Neuron (in vitro differentiated cells): ENCODE data around the gene THY1.

Experiments
- H2AFZ ChIP-seq: one replicate; pipeline ENCODE4 v1.6.1; 2013; ENCODE audit warnings: low read depth, mild to moderate bottlenecking, inconsistent platforms, low read length, moderate library complexity
- H3K27me3 ChIP-seq: one replicate; pipeline ENCODE4 v1.6.1; 2013; ENCODE audit warnings: low read length; ENCODE audit not compliant: insufficient read depth
- H3K36me3 ChIP-seq: one replicate; pipeline ENCODE4 v1.6.1; 2013; ENCODE audit warnings: low read length; ENCODE audit not compliant: insufficient read depth
- H3K4me1 ChIP-seq: one replicate; pipeline ENCODE4 v1.6.1; 2013; ENCODE audit warnings: low read length; ENCODE audit not compliant: insufficient read depth
- H3K4me3 ChIP-seq: 2 replicates; pipeline ENCODE4 v1.5.1; 2013; ENCODE audit warnings: mild to moderate bottlenecking, low read length, moderate library complexity
- H3K9me3 ChIP-seq: one replicate; pipeline ENCODE4 v1.6.1; 2013; ENCODE audit warnings: low read length

The THY1 gene

DNA sequence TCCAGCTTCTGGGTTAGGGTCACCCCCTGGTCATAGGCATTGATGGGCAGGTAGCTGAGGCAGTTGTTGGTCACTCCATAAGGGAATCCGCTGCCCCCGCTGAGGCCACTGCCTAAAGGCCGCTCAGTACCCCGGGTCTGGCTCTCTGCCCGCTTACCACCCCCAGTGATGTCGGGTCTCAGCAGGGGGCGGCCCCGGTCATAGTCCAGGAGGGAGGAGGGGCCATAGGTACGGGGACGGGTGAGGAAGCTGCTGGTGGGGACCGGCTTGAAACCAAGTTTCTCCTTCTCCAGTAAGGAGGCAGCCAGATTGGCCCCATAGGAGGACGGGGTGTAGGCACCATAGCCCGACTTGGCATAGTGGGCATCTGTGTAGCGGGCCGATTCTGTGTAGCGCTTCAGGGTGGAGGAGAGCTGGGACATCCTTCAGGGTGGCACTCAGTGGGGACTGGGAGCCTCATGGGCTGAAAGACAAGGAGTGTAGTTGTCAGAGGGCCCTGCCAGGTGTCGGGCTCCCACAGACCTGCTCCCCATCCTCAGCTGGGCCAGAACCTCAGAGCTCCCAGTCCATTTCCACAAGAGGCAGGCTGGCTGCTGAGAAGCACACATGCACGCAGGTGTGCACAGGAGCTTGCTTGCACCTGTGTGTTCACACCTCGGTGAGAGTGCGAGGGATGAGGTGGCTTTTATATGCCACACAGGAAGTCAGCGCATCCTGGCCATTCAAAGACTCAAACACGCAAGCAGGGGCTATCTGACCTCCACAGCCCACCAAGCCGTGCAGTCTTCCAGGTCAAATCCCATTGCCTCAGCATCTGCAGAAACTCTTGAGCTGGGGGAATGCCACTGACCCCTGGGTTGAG, 49.7 kb downstream of the THY1 start:
- peaks cover 39% of the 10 kb centered on the region for H3K4me1 ChIP-seq
- peaks cover 4% of the 10 kb centered on the region for H3K27me3 ChIP-seq
- no peak overlapping the region for H3K4me3 ChIP-seq

DNA sequence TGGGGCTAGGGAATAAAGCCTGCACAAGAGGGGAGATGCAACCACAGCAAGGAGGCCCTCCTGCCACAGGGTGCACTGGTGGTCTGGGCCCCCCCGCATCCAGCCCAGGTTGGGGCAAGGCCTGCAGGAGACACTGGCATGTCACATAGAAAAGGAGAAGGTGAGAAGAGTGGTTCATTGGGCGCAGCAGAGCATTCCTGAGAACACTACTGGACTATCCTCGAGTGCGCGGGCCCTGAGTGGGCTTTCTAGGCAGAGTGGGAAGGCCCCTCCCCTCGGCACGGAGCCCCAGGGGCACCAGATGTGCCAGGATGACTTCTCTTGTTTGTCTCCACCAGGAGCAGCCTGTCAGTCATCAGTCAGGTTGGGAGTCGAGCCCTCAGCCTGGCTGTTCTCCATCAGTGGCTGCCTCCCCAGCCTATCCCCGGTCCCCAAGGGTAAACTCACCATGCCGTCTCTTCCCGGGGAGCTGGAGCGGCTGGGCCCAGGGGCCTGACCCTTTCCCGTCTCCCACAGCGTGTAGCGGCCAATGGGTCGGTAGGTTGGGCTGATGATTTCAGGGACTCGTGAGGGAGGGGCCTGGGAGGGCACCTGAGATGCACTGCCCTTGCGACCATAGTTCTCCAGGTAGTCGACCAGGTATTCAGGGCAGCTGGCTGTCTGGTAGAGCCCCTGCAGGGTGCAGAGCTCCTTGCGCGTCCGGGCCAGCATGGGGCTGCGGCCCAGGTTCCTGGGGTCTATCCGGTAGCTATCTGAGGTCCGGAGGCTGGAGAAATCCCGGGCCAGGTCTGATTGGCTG, 50.5 kb downstream of the THY1 start:
- no peak overlapping the region for H3K4me3 ChIP-seq
- H2AFZ ChIP-seq = no peak overlapping the region
- peaks cover 36% of the 10 kb centered on the region for H3K4me1 ChIP-seq
- H3K9me3 ChIP-seq = no peaks in the 10 kb centered on the region
- peaks cover 5% of the 10 kb centered on the region for H3K27me3 ChIP-seq
- no peaks in the 10 kb centered on the region for H3K36me3 ChIP-seq

More for the DNA sequence above, 49.7 kb downstream of the THY1 start:
- Histone ChIP-seq H3K36me3 (no peaks in the 10 kb centered on the region), H3K9me3 (no peaks in the 10 kb centered on the region), H2AFZ (no peak overlapping the region)

- Histone ChIP-seq H2AFZ (no peak overlapping the region), H3K4me3 (no peak overlapping the region), H3K36me3 (no peaks in the 10 kb centered on the region), H3K4me1 (peaks cover 30% of the 10 kb centered on the region), H3K9me3 (no peaks in the 10 kb centered on the region), H3K27me3 (peaks cover 9% of the 10 kb centered on the region)
These were observed 51.2 kb downstream of the THY1 start for GRCh38 chr11:119371778-119372182.

DNA sequence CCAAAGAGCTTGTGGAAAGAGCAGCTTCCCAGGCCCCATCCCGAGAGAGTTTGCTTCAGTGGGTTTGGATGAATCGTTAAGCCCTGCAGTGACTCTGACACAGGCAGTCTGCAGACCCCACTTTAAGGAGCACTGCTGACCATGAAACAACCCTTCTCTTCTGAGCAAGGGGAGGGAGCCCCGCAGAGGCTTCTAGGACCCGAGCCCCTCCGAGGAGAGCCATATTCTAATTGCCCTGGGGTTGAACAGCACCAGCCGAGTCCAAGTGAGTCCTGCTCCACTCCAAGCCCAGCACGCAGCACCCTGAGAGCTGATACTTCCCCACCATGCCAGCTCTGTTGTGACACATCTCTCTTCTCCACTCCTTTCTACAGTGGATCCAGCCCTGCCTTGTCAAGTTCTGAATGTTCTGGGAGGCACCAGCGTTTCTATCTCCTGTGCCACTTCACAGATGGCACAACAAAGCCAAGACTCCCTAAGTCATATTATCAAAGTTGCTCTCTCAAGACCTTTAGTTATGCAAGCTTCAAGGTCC, 51.8 kb downstream of the THY1 start:
- Histone ChIP-seq H3K27me3 (peaks cover 12% of the 10 kb centered on the region), H3K4me3 (no peak overlapping the region), H2AFZ (no peak overlapping the region), H3K36me3 (no peaks in the 10 kb centered on the region), H3K9me3 (no peaks in the 10 kb centered on the region), H3K4me1 (peaks cover 24% of the 10 kb centered on the region)

DNA sequence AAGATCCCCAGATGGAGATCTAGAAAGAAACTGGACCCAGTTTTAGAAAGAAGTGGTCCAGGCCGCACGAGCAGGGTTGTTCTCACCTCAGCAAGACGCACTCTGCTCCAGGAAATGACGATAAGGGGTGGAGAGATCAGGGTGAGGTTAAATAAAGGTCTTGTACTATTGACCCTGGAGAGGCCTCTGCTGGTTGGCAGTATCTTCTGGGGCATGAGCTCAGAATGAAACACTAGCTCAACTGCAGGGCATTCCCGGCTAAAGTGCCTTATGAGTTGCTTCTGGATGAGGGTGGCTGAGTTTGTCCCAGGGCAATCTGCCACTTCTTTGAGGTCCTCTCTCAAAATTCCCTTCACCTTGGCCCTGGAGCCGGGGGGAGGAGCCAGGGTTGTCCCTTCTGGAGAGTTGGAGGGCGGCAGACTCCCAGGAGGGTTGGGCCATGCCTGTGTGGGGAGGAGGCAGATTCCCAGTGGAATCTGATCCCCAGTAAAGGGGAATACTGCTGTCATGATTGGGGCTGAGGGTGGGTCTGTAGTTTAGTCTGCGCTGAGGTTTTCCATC, 52.4 kb downstream of the THY1 start:
- H3K36me3 ChIP-seq = no peaks in the 10 kb centered on the region
- peaks cover 13% of the 10 kb centered on the region for H3K27me3 ChIP-seq
- no peaks in the 10 kb centered on the region for H3K9me3 ChIP-seq
- peaks cover 18% of the 10 kb centered on the region for H3K4me1 ChIP-seq
- H3K4me3 ChIP-seq = no peak overlapping the region
- H2AFZ ChIP-seq = no peak overlapping the region

DNA sequence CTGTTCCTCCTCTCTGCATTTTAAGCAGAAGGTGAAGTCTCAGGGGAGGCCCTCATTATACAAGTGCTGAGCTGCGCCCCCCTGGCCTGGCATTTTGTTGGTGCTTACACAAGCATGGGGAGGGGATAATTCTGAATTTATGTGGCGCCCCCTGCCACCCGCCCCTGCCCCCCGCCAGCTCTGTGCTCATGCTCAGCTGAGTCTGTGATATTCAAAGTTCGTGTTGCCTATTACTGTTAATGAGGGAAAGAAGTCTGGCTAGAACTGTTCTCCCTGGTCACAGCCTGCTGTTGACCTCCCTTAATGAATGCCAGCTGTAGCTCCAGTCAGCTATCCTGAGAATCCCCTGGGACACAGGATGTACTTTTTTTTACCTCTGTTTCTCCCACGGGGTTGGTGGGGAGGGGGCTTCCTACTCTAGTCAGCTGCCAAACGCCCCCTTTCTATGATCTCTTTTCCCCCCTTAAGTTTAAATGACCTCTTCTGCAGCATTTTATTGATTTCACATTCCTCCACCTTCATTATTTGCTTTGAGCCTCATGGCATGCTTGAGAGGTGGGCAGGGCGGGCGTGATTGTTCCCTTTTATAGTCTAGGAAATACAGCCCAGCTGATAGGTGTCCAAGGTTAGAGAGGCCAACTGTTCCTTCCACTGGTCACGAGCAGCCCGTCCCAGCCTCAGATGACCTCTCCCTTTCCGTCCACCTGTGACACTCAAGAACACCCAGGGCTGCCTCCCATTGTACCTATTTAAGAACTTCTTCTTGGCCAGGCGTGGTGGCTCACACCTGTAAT, 53.6 kb downstream of the THY1 start:
- H3K9me3 ChIP-seq = no peaks in the 10 kb centered on the region
- no peak overlapping the region for H3K4me3 ChIP-seq
- no peaks in the 10 kb centered on the region for H3K36me3 ChIP-seq
- H3K27me3 ChIP-seq = peaks cover 25% of the 10 kb centered on the region
- H3K4me1 ChIP-seq = peaks cover 6% of the 10 kb centered on the region
- no peak overlapping the region for H2AFZ ChIP-seq

DNA sequence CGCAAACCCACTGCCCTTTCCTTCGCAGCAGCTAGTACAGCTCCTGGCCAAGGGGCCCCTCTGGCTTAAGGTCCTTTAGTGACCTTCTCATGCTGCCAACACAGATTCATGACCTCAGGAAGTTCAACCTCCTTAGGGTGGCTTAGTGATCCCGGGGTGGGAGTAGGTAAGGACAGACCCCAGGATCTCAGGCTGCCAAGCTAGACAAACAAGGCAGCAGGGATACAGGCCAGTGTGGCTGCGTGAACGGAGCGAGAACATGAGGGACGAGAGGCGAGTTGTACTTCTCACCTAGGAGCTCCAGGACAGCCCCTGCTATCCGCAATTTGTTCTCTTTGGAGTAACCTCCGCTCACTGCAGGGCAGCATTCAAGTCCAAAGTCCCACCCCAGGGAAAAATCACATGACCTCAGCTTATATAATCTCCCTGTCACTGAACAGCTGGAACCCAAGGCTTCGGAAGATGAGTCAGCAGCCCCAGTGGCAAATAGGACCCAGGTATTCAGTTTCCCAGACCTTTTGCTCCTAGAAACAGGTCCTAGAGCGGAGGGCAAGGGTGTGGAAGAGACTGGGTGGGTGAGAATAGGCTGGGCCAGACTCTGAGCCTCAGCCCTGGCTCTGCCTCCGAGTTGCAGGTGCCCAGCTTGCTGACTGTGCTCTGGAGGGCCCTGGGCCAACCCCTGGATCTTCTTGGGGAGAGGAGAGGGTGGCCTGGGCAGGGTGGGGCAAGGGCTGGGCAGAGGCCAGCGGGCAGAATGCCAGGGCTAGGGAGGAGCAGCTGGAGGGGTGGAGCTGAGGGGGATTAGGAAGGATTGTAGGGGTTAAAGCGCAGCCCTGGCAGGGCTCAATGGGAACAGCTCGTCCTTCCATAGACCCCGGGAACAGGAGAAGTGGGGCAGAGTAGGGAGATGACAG, 54.6 kb downstream of the THY1 start:
- no peaks in the 10 kb centered on the region for H3K36me3 ChIP-seq
- no peak overlapping the region for H2AFZ ChIP-seq
- H3K9me3 ChIP-seq = no peaks in the 10 kb centered on the region
- H3K27me3 ChIP-seq = peaks cover 29% of the 10 kb centered on the region
- peaks cover 5% of the 10 kb centered on the region for H3K4me1 ChIP-seq
- H3K4me3 ChIP-seq = no peak overlapping the region

DNA sequence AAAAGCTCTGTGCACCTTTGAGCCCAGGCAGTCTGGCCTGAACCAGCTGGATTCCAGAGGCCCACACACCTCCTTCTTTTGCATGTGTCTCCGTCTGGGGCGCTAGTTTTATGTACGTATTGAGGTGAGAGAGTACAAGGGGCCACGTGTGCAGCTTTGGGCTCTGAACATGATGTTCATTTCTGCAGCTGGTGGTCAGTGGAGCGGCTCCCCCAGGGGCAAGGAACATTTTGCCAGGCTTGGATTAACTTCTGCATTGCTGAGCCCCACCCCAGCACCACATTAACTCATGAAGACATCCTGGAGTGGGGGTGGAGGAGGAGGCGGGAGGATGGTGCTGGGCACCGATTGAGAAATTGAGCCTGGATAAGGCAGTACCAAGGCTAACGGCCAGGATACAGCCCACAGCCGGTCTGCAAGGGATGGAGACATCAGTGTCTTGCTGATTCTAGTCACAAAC, 55.3 kb downstream of the THY1 start:
- peaks cover 6% of the 10 kb centered on the region for H3K4me1 ChIP-seq
- no peaks in the 10 kb centered on the region for H3K9me3 ChIP-seq
- H3K27me3 ChIP-seq = peaks cover 34% of the 10 kb centered on the region
- no peak overlapping the region for H2AFZ ChIP-seq
- H3K36me3 ChIP-seq = no peaks in the 10 kb centered on the region
- no peak overlapping the region for H3K4me3 ChIP-seq
